ENCODE measurements around the gene ZNF518A.

GRCh38 chr10:96130326-96130995, 364 bp downstream of the ZNF518A start:
- TF ChIP-seq, protein P1, sequence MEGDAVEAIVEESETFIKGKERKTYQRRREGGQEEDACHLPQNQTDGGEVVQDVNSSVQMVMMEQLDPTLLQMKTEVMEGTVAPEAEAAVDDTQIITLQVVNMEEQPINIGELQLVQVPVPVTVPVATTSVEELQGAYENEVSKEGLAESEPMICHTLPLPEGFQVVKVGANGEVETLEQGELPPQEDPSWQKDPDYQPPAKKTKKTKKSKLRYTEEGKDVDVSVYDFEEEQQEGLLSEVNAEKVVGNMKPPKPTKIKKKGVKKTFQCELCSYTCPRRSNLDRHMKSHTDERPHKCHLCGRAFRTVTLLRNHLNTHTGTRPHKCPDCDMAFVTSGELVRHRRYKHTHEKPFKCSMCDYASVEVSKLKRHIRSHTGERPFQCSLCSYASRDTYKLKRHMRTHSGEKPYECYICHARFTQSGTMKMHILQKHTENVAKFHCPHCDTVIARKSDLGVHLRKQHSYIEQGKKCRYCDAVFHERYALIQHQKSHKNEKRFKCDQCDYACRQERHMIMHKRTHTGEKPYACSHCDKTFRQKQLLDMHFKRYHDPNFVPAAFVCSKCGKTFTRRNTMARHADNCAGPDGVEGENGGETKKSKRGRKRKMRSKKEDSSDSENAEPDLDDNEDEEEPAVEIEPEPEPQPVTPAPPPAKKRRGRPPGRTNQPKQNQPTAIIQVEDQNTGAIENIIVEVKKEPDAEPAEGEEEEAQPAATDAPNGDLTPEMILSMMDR (IDR thresholded peaks at IDR 0.05; ENCODE audit: borderline replicate concordance, extremely low read depth, low read length, poor library complexity, severe bottlenecking) = no peak
- TF ChIP-seq EZH2 (IDR thresholded peaks at IDR 0.05; ENCODE audit: borderline replicate concordance, low read depth, low read length, severe bottlenecking) = no peak

Measured in DND-41 (cell line).